ENCODE results near the gene KDSR.

DNA sequence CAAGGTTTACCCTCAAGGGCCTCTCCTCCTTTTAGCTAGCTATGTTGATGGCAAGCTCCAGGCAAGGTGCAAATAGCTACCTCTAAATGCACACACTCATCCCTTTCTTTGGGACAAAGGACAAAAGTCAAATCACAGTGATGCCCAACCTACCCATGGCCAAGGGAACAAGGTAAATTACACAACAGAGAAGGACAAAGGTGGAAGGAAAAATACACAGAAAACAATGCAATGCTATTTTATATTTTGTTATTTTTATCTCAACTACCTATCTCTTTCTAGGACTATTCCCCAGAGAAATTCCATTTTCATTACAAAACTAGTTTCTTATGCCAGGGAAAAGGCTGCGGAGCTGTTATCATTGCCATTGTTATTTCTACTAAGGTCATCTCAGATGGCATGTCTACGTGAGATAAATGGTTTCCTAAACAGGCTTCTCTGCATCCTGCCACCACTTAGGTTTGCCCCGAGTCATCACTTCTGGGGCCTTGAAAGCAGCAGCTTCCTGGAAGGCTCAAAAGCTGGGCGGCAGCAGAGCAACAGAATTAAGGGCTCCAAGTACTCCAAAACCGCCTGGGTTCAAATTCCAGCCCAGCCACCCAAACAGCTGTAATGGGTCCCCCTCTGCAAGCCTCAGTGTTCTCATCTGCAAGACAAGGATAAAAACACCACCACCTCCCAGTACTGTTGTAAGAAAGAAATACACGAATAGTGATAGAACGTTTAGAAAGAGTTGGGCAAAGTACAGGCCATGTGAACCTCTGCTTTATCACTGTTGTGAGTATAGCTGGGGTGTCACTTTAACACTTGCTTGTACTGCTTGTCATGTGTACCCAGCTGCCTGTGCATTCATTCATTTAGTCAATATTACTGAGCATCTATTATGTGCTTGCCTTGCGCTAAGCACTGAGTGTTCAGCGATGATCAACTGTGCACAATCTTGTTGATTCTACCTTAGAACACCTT lies 68.3 kb downstream of the KDSR start:
- TF ChIP-seq, protein P1, sequence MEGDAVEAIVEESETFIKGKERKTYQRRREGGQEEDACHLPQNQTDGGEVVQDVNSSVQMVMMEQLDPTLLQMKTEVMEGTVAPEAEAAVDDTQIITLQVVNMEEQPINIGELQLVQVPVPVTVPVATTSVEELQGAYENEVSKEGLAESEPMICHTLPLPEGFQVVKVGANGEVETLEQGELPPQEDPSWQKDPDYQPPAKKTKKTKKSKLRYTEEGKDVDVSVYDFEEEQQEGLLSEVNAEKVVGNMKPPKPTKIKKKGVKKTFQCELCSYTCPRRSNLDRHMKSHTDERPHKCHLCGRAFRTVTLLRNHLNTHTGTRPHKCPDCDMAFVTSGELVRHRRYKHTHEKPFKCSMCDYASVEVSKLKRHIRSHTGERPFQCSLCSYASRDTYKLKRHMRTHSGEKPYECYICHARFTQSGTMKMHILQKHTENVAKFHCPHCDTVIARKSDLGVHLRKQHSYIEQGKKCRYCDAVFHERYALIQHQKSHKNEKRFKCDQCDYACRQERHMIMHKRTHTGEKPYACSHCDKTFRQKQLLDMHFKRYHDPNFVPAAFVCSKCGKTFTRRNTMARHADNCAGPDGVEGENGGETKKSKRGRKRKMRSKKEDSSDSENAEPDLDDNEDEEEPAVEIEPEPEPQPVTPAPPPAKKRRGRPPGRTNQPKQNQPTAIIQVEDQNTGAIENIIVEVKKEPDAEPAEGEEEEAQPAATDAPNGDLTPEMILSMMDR (IDR thresholded peaks at IDR 0.05): no peak
- TF ChIP-seq EP300 (IDR thresholded peaks at IDR 0.05) (no peak), POLR2A (IDR thresholded peaks at IDR 0.05) (no peak), POLR2AphosphoS5 (IDR thresholded peaks at IDR 0.05) (no peak)

Measured in stomach (tissue), 4 donors.